HEK293 (cell line): ENCODE data around the gene KRTAP19-4.

Source experiments
- CTCF ChIA-PET: fragments of 350-600 bp; formaldehyde crosslinking; extraction: SDS; loops from one replicate; lab custom pipeline; 2021; ENCODE audit warnings: antibody characterized with exemption; lab: Yijun Ruan, JAX
- POLR2A ChIA-PET: fragments of 300-600 bp; formaldehyde crosslinking; extraction: SDS; loops from one replicate; lab custom pipeline; 2020; ENCODE audit warnings: antibody characterized with exemption, inconsistent platforms; lab: Yijun Ruan, JAX
- H3K27ac ChIP-seq: fragments of 200-500 bp; sonication (Bioruptor generic); 2 replicates; pipeline ENCODE4 v1.5.1; 2014; ENCODE audit warnings: low read depth, low read length, control low read depth, inconsistent platforms; ENCODE audit errors: extremely low read depth
- H3K36me3 ChIP-seq, 2 experiments: fragments of 200-500 bp in 1 of 2; sonication (Bioruptor generic) in 1 of 2; 1 replicate in 1 of 2; 2 replicates in 1 of 2; pipeline ENCODE4 v1.5.1; 2014 to 2017; ENCODE audit warnings: inconsistent platforms in 2 of 2, low read length in 2 of 2; ENCODE audit not compliant: control insufficient read depth in 2 of 2, insufficient read depth in 1 of 2
- H3K4me1 ChIP-seq: fragments of 200-500 bp; sonication (Bioruptor generic); 2 replicates; pipeline ENCODE4 v1.5.1; 2014; ENCODE audit warnings: mild to moderate bottlenecking, low read length, inconsistent platforms; ENCODE audit not compliant: control insufficient read depth, insufficient read depth
- H3K4me3 ChIP-seq: 2 replicates; pipeline ENCODE4 v1.5.1; 2011; ENCODE audit warnings: low read depth, mild to moderate bottlenecking, control low read depth, low read length, moderate library complexity
- H3K9me3 ChIP-seq: fragments of 200-500 bp; sonication (Bioruptor generic); 2 replicates; pipeline ENCODE4 v1.5.1; 2014; ENCODE audit warnings: low read depth, low read length, inconsistent platforms; ENCODE audit not compliant: control insufficient read depth, insufficient read depth
- BCL11A ChIP-seq: fragments of 450-650 bp; formaldehyde crosslinking; IDR thresholded peaks from 2 replicates; pipeline ENCODE4 v1.5.1; 2016; ENCODE audit warnings: low read depth, missing biosample characterization, missing genetic modification characterization
- IKZF3 ChIP-seq: fragments of 450-650 bp; IDR thresholded peaks from 2 replicates; pipeline ENCODE4 v1.5.0; 2018; ENCODE audit warnings: missing biosample characterization, mild to moderate bottlenecking, missing genetic modification characterization, moderate library complexity
- OSR2 ChIP-seq: fragments of 450-650 bp; formaldehyde crosslinking; IDR thresholded peaks from 2 replicates; pipeline ENCODE4 v1.5.1; 2016; ENCODE audit warnings: missing biosample characterization, missing genetic modification characterization
- ZBTB1 ChIP-seq: fragments of 450-650 bp; formaldehyde crosslinking; IDR thresholded peaks from 2 replicates; pipeline ENCODE4 v1.5.1; 2016; ENCODE audit warnings: missing biosample characterization, missing genetic modification characterization
- ZBTB26 ChIP-seq: fragments of 450-650 bp; formaldehyde crosslinking; optimal IDR thresholded peaks from 2 replicates; pipeline ENCODE3; 2016; ENCODE audit warnings: missing biosample characterization, mild to moderate bottlenecking, missing genetic modification characterization
- ZFHX2 ChIP-seq: fragments of 450-650 bp; formaldehyde crosslinking; conservative IDR thresholded peaks from 2 replicates; pipeline ENCODE4 v1.5.1; 2016; ENCODE audit warnings: missing biosample characterization, missing genetic modification characterization
- ZFP69B ChIP-seq: fragments of 450-650 bp; formaldehyde crosslinking; IDR thresholded peaks from 2 replicates; pipeline ENCODE4 v1.5.1; 2016; ENCODE audit warnings: missing biosample characterization, missing genetic modification characterization
- ZNF138 ChIP-seq: fragments of 450-650 bp; formaldehyde crosslinking; IDR thresholded peaks from 2 replicates; pipeline ENCODE4 v1.5.1; 2016; ENCODE audit warnings: missing biosample characterization, missing genetic modification characterization, borderline replicate concordance
- ZNF16 ChIP-seq: fragments of 450-650 bp; formaldehyde crosslinking; IDR thresholded peaks from 2 replicates; pipeline ENCODE4 v1.5.1; 2016; ENCODE audit warnings: low read depth, missing biosample characterization, missing genetic modification characterization
- ZNF184 ChIP-seq: fragments of 450-650 bp; IDR thresholded peaks from 2 replicates; pipeline ENCODE4 v1.5.1; 2018; ENCODE audit warnings: missing biosample characterization, mild to moderate bottlenecking, missing genetic modification characterization
- ZNF214 ChIP-seq: fragments of 450-650 bp; formaldehyde crosslinking; IDR thresholded peaks from 2 replicates; pipeline ENCODE4 v1.5.1; 2017; ENCODE audit warnings: missing biosample characterization, mild to moderate bottlenecking, missing genetic modification characterization, borderline replicate concordance
- ZNF335 ChIP-seq: fragments of 450-650 bp; formaldehyde crosslinking; conservative IDR thresholded peaks from 2 replicates; pipeline ENCODE4 v1.5.1; 2016; ENCODE audit warnings: missing biosample characterization, missing genetic modification characterization
- ZNF391 ChIP-seq: fragments of 450-650 bp; formaldehyde crosslinking; IDR thresholded peaks from 2 replicates; pipeline ENCODE4 v1.5.1; 2016; ENCODE audit warnings: low read depth, missing biosample characterization, missing genetic modification characterization, borderline replicate concordance
- ZNF423 ChIP-seq: fragments of 450-650 bp; formaldehyde crosslinking; IDR thresholded peaks from 2 replicates; pipeline ENCODE4 v1.5.1; 2016; ENCODE audit warnings: missing biosample characterization, missing genetic modification characterization
- ZNF473 ChIP-seq: fragments of 450-650 bp; formaldehyde crosslinking; IDR thresholded peaks from 2 replicates; pipeline ENCODE4 v1.5.1; 2017; ENCODE audit warnings: missing biosample characterization, missing genetic modification characterization
- ZNF596 ChIP-seq: fragments of 450-650 bp; IDR thresholded peaks from 2 replicates; pipeline ENCODE4 v1.5.0; 2018; ENCODE audit warnings: missing biosample characterization, mild to moderate bottlenecking, missing genetic modification characterization, moderate library complexity
- ZNF785 ChIP-seq: fragments of 450-650 bp; formaldehyde crosslinking; IDR thresholded peaks from 2 replicates; pipeline ENCODE4 v1.5.1; 2016; ENCODE audit warnings: missing biosample characterization, missing genetic modification characterization
- TF ChIP-seq, protein P1 (sequence below): fragments of 450-650 bp; formaldehyde crosslinking; IDR thresholded peaks from 2 replicates; pipeline ENCODE4 v1.5.1; 2016; ENCODE audit warnings: missing biosample characterization, missing genetic modification characterization
- TF ChIP-seq, protein P2 (sequence below): fragments of 450-650 bp; formaldehyde crosslinking; IDR thresholded peaks from 2 replicates; pipeline ENCODE4 v1.5.1; 2016; ENCODE audit warnings: missing biosample characterization, missing genetic modification characterization, low read depth

KRTAP19-4 gene, protein sequence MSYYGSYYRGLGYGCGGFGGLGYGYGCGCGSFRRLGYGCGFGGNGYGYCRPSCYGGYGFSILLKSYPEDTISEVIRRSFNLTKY

DNA sequence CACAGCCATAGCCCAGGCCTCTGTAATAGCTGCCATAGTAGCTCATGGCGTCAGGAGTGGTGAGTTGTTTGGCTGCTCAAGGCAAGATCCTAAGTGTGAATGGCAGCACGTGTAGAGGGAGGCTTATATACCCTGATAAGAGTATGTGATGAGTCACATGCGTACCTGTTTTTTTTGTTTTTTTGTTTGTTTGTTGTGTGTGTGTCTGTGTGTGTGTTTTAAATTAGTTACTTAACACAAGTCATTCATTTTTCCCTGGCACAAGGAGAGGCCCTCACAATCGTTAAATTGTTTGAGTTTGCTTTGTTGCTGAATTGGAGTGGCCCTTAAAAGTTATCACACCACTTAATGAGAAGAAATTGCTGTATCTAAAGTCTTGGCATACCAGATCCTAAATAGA, at the start of gene KRTAP19-4:
Gene KRTAP19-4, minus strand, starts transcription at position 101 of the 400 bp plus-strand sequence. Its CDS starts 55 bp downstream, at position 46.
- CTCF ChIA-PET = interaction anchor here (1.0 to 2.3 kb wide), 2 partner anchors 10 to 12 kb away, joined by 3 to 12 read pairs; no protein-coding TSS in a partner anchor
- POLR2A ChIA-PET = no interaction called here

DNA sequence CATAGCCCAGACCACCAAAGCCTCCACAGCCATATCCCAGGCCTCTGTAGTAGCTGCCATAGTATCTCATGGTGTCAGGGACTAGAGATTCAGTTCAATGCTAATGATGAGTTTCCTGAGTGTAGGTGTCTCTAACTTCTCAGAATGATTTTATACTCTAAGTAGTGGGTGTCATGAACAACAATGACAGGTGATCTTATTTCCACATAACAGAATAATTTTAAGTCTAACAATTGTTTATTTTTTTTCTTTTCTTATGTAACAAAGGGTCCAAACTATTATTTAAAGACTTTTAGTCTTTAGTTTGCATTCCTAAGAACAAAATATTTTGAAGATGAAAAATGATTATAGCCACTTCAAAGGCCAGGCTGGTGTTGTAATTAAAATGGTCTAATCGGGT, 44.8 kb upstream of the KRTAP19-4 start, which contains the start of gene KRTAP19-6:
Gene KRTAP19-6, minus strand, starts transcription at position 101 of the 400 bp plus-strand sequence. Its CDS starts 31 bp downstream, at position 70.
- H3K9me3 ChIP-seq = no peaks in the 10 kb centered on the region
- no peak within 1 kb of the TSS for H3K4me3 ChIP-seq
- H3K36me3 ChIP-seq = no peaks in the 10 kb centered on the region
- H3K27ac ChIP-seq = no peak within 1 kb of the TSS
- no peak for TF ChIP-seq ZNF423 (tag by site-specific recombination)
- no peak for TF ChIP-seq ZNF785 (tag by site-specific recombination)
- no peak for TF ChIP-seq ZNF335
- no peak for TF ChIP-seq ZNF473
- no peak for TF ChIP-seq ZNF391 (tag by site-specific recombination)
- no peak for TF ChIP-seq OSR2 (tag by site-specific recombination)
- TF ChIP-seq, protein P1, sequence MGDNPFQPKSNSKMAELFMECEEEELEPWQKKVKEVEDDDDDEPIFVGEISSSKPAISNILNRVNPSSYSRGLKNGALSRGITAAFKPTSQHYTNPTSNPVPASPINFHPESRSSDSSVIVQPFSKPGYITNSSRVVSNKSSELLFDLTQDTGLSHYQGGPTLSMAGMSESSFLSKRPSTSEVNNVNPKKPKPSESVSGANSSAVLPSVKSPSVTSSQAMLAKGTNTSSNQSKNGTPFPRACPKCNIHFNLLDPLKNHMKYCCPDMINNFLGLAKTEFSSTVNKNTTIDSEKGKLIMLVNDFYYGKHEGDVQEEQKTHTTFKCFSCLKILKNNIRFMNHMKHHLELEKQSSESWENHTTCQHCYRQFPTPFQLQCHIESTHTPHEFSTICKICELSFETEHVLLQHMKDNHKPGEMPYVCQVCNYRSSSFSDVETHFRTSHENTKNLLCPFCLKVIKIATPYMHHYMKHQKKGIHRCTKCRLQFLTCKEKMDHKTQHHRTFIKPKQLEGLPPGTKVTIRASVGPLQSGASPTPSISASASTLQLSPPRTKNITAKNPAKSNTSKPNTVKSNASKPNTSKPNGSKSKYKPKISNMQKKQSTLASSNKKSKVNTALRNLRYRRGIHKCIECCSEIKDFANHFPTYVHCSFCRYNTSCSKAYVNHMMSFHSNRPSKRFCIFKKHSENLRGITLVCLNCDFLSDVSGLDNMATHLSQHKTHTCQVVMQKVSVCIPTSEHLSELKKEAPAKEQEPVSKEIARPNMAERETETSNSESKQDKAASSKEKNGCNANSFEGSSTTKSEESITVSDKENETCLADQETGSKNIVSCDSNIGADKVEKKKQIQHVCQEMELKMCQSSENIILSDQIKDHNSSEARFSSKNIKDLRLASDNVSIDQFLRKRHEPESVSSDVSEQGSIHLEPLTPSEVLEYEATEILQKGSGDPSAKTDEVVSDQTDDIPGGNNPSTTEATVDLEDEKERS = no peak
- no peak for TF ChIP-seq ZFHX2 (tag by site-specific recombination)
- TF ChIP-seq ZNF16 (tag by site-specific recombination) = no peak
- ChIA-PET CTCF (interaction anchor here (0.7 kb wide), 1 partner anchor 194 kb away, joined by 3 read pairs; no protein-coding TSS in a partner anchor), POLR2A (no interaction called here)
- H3K4me1 ChIP-seq = no peaks in the 10 kb centered on the region

More for the DNA sequence above, at the start of gene KRTAP19-4:
- Histone ChIP-seq H3K4me3 (no peak within 1 kb of the TSS), H3K9me3 (no peaks in the 10 kb centered on the region), H3K4me1 (no peaks in the 10 kb centered on the region), H3K27ac (no peak within 1 kb of the TSS), H3K36me3 (no peaks in the 10 kb centered on the region)
- TF ChIP-seq, protein P2, sequence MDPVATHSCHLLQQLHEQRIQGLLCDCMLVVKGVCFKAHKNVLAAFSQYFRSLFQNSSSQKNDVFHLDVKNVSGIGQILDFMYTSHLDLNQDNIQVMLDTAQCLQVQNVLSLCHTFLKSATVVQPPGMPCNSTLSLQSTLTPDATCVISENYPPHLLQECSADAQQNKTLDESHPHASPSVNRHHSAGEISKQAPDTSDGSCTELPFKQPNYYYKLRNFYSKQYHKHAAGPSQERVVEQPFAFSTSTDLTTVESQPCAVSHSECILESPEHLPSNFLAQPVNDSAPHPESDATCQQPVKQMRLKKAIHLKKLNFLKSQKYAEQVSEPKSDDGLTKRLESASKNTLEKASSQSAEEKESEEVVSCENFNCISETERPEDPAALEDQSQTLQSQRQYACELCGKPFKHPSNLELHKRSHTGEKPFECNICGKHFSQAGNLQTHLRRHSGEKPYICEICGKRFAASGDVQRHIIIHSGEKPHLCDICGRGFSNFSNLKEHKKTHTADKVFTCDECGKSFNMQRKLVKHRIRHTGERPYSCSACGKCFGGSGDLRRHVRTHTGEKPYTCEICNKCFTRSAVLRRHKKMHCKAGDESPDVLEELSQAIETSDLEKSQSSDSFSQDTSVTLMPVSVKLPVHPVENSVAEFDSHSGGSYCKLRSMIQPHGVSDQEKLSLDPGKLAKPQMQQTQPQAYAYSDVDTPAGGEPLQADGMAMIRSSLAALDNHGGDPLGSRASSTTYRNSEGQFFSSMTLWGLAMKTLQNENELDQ = no peak
- TF ChIP-seq BCL11A (tag by site-specific recombination) (no peak), ZNF596 (tag by site-specific recombination) (no peak), IKZF3 (tag by site-specific recombination) (no peak), ZFP69B (no peak)

DNA sequence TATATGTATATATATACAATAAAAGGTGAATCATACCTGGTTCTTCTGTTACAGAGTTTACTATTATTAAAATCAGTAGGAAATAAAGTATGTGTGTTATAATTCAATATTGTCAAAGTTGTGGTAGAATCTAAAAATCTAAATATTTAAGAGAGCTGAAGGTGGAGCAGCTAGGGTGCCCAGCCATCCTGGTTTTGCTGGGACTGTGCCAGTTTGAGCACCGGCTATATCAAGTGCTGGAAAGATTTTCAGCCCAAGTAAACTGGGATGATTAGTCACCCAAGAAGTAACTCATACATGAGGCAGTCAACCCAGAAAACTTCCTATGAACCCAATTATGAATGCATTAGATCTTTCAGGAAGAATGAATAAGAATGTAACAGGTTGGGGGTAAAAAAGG, 21.9 kb upstream of the KRTAP19-4 start:
- ChIA-PET CTCF (interaction anchor here (0.7 kb wide), 1 partner anchor 14 kb away, joined by 3 read pairs; no protein-coding TSS in a partner anchor), POLR2A (no interaction called here)
- no peaks in the 10 kb centered on the region for H3K36me3 ChIP-seq
- H3K4me1 ChIP-seq = no peaks in the 10 kb centered on the region
- H3K9me3 ChIP-seq = no peaks in the 10 kb centered on the region; the same call in none of the 2 replicates
- H3K27ac ChIP-seq = no peak overlapping the region
- no peak overlapping the region for H3K4me3 ChIP-seq
- TF ChIP-seq ZNF214 (tag by site-specific recombination) = no peak
- TF ChIP-seq ZBTB1 = no peak
- TF ChIP-seq ZNF184 (tag by site-specific recombination) = no peak
- no peak for TF ChIP-seq ZNF138 (tag by site-specific recombination)
- TF ChIP-seq ZBTB26 (tag by site-specific recombination) = no peak
